GM18511 (cell line): Measurements from ENCODE around the gene HDDC2.

Source experiments
- ATAC-seq: cut with Tn5 transposase; IDR thresholded peaks from one replicate; pipeline ENCODE4 v1.9.1; 2021; ENCODE audit warnings: mild to moderate bottlenecking, moderate library complexity; ENCODE audit not compliant: unreplicated experiment

The HDDC2 gene

DNA sequence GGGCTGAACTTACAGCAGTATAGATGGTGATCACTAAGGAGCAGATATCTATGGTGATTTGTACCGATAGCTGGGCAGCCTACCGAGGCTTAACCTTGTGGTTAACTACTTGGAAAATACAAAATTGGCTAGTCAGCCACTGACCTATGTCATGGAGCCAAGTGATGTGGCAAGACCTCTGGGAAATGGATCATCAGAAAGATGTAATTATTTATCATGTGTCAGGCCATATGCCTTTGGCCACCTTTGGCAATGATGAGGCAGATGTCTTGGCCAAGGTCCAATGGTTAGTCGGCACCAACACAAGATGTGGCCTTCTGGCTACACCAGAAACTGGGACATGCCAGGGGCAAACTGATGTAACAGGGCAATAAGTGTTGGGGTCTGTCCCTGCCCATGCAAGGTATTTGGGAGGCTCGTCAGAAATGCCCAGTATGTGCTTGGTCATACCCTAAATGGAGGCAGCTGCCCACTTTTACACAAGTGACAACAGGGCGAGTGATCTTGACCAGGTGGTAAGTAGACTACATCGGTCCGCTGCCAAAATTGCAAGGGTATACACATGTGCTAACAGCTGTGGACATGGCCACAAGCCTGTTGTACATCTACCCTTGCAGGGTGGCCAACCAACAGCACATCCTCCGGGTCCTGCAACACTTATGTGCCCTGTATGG, 30.1 kb downstream of the HDDC2 start:
- ATAC-seq, result no peak

DNA sequence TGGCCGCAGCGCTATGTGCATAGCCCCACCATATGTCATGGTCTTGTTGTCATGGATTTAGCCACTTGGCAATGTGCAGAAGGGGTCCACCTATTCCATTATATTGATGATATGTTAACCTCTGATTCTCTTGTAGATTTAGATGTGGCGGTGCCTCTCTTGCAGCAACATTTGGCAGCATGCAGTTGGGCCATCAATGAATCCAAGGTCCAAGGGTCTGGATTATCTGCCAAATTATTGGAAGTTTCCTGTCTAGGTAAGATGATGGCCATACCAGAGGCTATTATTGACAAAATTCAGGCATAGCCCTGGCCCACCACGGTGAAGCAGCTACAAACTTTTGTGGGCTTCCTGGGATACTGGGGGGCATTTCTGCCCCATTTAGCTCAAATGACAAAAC, 31.4 kb downstream of the HDDC2 start:
- ATAC-seq, result no peak

DNA sequence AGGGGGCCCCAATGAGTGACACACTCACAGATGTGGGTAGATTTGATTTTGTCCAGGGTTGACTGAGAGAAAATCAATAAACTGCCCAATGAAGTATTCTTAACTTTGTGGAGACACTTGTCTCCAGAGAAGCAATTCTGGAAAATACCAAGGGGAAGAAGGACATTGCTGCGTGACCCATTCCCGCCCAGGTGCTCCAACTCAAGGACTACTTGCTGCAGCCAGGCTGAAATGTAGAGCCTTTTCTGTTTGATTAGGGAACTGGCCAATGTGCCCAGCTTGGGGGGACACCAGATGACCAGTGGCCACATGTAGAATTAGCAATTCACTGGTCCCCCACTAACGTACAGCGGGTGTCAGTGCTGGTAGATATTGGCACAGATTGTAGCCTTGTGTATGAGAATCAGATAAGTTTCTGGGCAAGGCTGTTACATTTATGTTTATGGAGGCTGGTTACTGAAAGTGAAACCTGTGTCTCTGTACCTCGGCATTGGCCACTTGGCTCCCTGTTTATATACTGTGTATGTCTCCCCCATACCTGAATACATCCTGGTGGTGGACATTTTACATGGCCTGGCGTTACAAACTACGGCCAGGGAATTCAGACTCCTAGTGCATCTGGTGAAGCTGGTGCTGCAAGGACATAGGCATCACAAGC, 32.3 kb downstream of the HDDC2 start:
- ATAC-seq, result no peak

DNA sequence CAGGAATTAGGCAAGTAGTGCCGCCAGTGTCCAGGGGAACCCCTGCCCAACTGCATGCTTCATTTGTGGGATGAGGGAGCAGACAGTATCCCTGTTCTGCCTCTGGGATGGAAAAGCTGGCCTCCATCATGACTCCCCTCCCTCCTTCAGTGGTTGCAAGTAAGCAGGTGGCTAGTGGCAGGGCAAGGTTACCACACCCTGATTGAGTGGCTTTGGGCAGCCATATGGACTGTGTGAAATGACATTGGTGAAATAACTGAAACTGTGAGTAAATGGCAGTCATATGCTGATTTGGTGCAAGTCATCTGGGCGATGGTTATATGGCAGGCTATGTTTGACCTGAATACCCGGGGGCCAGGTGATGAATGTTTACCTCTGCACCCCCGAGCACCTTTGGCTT, 33.0 kb downstream of the HDDC2 start:
- no peak for ATAC-seq

GRCh38 chr6:125267806-125268523, 33.8 kb downstream of the HDDC2 start:
- ATAC-seq, result no peak

DNA sequence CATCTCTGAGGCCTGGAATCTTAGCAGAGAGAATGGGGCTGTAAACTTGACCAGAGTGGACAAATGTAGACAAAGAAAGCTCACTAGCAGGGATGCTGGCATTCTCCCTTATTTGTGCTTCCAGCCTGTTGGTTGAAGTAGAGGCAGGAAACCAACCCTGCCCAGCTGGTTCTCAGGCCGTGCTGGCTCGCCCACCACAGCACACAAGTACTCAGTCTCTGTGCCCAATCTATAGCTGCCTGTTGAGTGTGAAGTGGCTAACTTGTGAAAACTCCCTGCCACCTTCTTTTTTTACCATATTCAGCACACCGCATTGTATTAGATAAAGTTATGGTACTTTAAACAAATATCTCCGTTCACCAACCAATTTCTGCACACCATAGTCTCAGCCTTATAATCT, 37.3 kb downstream of the HDDC2 start:
- ATAC-seq, result no peak

DNA sequence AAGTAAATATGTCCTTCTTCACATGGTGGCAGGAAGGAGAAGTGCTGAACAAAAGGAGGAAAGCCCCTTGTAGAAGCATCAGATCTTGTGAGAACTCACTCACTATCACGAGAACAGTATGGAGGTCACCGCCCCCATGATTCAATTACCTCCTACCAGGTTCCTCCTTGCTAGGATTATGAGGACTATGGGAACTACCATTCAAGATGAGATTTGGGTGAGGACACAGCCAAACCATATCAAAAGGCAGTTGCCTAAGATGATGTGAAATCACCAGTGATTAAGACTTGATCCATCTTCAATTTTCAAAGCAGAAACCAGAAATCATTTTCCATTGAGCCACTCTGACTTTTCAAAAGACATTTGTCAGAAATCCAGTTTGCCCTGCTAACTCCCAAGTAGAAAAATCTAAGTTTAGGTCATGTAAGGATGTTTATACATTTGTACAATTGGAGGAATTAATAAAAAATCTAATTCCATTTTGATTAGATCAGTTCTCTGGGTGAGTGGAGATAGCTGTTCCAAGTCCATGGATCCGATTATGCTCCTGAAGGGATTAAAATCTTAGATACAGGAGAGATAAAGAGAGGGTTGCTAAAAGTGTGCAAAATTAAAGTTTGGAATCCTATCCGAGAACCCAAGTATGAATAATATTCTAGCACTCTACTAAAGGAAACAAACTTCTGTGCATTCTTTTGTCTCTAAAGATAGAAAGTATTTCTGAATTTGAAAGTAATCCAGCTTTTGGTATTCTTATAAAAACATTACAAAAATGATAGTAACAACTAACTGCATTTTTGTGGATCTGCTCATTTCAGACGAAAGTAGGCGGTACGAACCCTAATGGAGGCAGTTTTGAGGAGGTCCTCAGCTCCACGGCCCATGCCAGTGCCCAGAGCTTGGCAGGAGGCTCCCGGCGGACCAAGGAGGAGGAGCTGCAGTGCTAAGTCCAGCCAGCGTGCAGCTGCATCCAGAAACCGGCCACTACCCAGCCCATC, 39.5 kb downstream of the HDDC2 start:
- no peak for ATAC-seq

GRCh38 chr6:125259354-125259736, 42.4 kb downstream of the HDDC2 start:
- no peak for ATAC-seq

GRCh38 chr6:125258651-125259353, 43.0 kb downstream of the HDDC2 start:
- ATAC-seq, result no peak

GRCh38 chr6:125257351-125257750, 44.4 kb downstream of the HDDC2 start:
- no peak for ATAC-seq

- ATAC-seq, result no peak
These were observed 46.6 kb downstream of the HDDC2 start for GRCh38 chr6:125255201-125255600.

DNA sequence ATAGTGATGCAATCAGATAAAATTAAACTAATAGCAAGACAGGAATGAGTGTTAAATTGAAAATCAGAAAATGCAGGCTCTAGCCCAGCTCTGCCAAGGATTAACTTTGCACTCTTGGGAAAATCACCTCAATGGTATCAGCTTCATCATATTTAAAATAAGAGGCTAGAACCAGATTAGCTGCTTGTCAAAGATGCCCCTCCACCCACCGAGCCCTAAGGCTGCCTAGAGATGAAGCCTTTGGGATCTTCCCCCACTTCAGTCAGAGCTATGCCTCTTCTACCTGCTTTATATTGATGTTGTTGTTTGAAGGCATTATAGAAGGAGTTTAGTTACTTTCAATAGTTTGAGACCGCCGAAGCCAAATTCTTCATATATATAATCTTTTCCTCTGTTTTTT, 47.4 kb downstream of the HDDC2 start:
- no peak for ATAC-seq

DNA sequence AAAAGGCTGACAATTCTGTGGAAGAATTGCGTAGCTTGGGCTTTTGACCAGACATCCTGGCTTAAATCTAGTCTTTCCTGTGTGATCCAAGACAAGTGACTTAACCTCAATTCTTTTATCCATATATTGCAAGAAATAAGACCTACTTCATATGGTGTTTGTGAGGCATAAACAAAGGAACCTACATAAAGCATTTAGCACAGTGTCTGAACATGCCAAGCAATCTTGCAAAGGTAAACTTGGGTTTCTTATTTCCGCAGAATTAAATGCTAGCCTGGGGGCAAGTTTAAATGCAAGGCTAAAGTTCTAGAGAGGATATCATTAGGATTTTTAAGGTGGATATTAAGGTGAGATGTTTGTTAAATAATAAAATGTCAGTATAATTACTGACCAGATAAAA, 47.9 kb downstream of the HDDC2 start:
- ATAC-seq, result no peak

- ATAC-seq, result no peak
These were observed 48.9 kb downstream of the HDDC2 start for GRCh38 chr6:125252891-125253290.

DNA sequence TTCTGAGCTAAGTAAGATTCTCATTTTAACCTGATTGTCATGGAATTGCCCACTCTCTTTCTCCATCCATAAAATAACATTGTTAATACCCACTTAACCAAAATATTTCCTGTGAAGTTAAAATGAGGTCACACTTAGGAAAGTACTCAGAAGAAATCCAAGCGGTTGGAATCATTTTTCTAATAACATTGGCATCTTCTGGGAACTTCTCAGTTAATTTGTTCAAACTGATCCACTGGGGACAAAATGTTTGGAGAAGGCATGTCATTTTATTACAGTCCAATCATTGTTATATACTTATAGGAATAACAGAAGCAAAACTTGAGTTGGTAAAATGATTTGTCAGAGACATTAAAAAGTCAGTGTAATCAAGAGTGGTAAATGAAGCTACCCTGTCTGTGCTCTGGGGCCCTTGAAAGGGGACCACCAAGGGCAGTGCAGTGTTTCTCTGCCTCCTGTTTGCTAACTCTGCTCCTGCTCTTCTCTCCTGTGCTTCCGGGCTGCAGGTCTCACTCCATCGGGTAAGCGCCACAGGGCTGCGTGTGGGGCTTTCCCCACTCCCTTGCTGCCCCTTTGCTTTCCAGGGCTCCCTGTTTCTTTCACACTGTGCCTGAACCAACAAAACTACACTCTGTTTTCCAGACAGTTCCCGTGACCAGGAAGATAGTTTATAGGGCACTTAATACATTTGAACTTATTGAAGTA, 50.1 kb downstream of the HDDC2 start:
- no peak for ATAC-seq

- ATAC-seq, result no peak
These were observed 51.3 kb downstream of the HDDC2 start for GRCh38 chr6:125250511-125250910.

- ATAC-seq, result no peak
These were observed 53.6 kb downstream of the HDDC2 start for GRCh38 chr6:125248136-125248535.

DNA sequence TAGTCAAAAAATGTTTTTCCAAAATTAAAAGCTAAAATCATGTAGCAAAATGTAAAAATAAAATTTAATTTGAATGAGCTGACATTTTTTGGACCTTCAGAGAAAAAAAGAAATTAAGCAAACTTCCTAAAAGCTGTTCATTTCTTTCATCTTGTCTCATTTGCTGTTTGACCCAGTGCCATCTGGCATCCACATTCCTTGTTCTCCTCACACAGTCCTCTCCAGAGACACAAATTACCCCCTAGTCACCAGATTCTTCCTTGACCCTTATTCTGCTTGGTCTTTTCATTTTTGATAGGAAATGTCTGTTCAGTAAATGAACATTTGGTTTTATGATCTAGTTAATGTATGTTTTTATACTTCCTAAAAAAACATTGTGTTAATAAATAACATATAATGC, 55.2 kb downstream of the HDDC2 start:
- no peak for ATAC-seq

- no peak for ATAC-seq
These were observed 56.1 kb downstream of the HDDC2 start for GRCh38 chr6:125245523-125246264.
